Smooth muscle cell (in vitro differentiated cells): ENCODE measurements around the gene TTLL10. TPM values are rescaled to one million over a fixed set of nuclear protein-coding genes. Genes with fewer than 3 reads are reported as not detected.

Experiments used
- DNase-seq: peaks from one replicate; lab custom pipeline; 2025; ENCODE audit not compliant: unreplicated experiment; lab: John Stamatoyannopoulos, UW
- H2AFZ ChIP-seq: fragments of 200-600 bp; sonication (generic); 2 replicates; pipeline ENCODE4 v1.6.0; 2016; ENCODE audit warnings: antibody characterized with exemption, low read depth, mild to moderate bottlenecking
- H3F3A ChIP-seq: fragments of 200-600 bp; sonication (generic); 2 replicates; pipeline ENCODE4 v1.6.0; 2017; ENCODE audit warnings: antibody characterized with exemption, low read depth
- H3K27ac ChIP-seq: fragments of 200-600 bp; sonication (generic); 2 replicates; pipeline ENCODE4 v1.5.1; 2016; ENCODE audit warnings: low read depth, mild to moderate bottlenecking
- H3K27me3 ChIP-seq: fragments of 200-600 bp; sonication (generic); 2 replicates; pipeline ENCODE4 v1.6.1; 2016; ENCODE audit warnings: low read depth, mild to moderate bottlenecking
- H3K36me3 ChIP-seq: fragments of 200-600 bp; sonication (generic); 2 replicates; pipeline ENCODE4 v1.5.1; 2016; ENCODE audit warnings: low read depth
- H3K4me1 ChIP-seq: fragments of 200-600 bp; sonication (generic); 2 replicates; pipeline ENCODE4 v1.5.1; 2016; ENCODE audit warnings: low read depth
- H3K4me2 ChIP-seq: fragments of 200-600 bp; sonication (generic); 2 replicates; pipeline ENCODE4 v1.6.0; 2016; ENCODE audit warnings: mild to moderate bottlenecking
- H3K4me3 ChIP-seq: fragments of 200-600 bp; sonication (generic); 2 replicates; pipeline ENCODE4 v1.5.1; 2016; ENCODE audit warnings: mild to moderate bottlenecking
- H3K79me2 ChIP-seq: fragments of 200-600 bp; sonication (generic); 2 replicates; pipeline ENCODE4 v1.6.0; 2016; ENCODE audit warnings: low read depth, mild to moderate bottlenecking
- H3K9ac ChIP-seq: fragments of 200-600 bp; sonication (generic); 2 replicates; pipeline ENCODE4 v1.6.0; 2016; ENCODE audit warnings: low read depth
- H3K9me3 ChIP-seq: fragments of 200-600 bp; sonication (generic); replicated peaks from 2 replicates; pipeline ENCODE4 v1.5.1; 2016; ENCODE audit warnings: low read depth
- H4K20me1 ChIP-seq: fragments of 200-600 bp; sonication (generic); 2 replicates; pipeline ENCODE4 v1.6.0; 2016; ENCODE audit warnings: low read depth
- WGBS: methylation state at CpG from one replicate; pipeline ENCODE4 v1.1.7; 2016; ENCODE audit warnings: low lambda C conversion rate; 5-methylcytosine and 5-hydroxymethylcytosine counted together
- polyA plus RNA-seq: library from polyadenylated mRNA; unstranded; fragments of >200 nt; fragmentation: Nextera tagmentation; extraction: Ambion mirVana; gene quantifications from 2 replicates; pipeline ENCODE4 v1.2.1, GENCODE V29; 2016
- total RNA-seq: library from RNA; depleted of rRNA; stranded (reverse); fragments of >200 nt; gene quantifications from 2 replicates; pipeline ENCODE4 v1.2.3, GENCODE V29; 2014
- TF ChIP-seq, protein P1 (sequence below): fragments of 200-600 bp; sonication (generic); IDR thresholded peaks from 2 replicates; pipeline ENCODE4 v1.5.1; 2017; ENCODE audit warnings: borderline replicate concordance, mild to moderate bottlenecking, antibody characterized with exemption; ENCODE audit not compliant: insufficient read depth, poor library complexity, severe bottlenecking

TTLL10 gene
- total and polyA plus RNA-seq, 2 experiments from 2014 or later, result not detected

DNA sequence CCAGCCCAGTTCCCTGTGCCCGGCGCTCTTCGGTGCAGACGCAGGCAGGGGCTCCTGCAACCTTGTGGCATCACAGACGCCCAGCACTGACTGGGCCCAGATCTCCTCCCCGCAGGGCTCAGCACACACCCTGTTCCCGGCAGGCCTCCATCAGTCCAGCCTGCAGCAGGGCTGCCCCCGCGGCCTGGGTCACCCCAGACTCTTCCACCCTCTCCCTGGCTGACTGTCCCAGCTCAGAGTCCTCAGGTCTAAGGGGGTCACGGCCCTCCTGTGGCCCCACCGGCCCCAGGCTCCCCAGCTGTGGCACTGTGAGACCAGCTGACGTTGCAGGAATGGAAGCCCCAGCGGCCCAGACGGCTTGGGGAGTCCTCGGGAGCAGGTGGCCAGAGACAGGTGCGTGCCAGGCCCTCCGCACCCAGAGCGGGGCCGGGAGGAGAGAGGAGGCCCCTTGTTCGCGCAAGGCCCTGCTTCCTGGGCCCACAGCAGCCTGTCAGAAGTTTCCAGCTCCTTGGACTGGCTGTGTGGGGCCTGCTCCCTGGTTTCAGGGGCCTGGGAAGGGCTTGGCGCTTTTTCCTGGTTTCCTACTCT lies 62.6 kb downstream of the TTLL10 start:
- TF ChIP-seq, protein P1, sequence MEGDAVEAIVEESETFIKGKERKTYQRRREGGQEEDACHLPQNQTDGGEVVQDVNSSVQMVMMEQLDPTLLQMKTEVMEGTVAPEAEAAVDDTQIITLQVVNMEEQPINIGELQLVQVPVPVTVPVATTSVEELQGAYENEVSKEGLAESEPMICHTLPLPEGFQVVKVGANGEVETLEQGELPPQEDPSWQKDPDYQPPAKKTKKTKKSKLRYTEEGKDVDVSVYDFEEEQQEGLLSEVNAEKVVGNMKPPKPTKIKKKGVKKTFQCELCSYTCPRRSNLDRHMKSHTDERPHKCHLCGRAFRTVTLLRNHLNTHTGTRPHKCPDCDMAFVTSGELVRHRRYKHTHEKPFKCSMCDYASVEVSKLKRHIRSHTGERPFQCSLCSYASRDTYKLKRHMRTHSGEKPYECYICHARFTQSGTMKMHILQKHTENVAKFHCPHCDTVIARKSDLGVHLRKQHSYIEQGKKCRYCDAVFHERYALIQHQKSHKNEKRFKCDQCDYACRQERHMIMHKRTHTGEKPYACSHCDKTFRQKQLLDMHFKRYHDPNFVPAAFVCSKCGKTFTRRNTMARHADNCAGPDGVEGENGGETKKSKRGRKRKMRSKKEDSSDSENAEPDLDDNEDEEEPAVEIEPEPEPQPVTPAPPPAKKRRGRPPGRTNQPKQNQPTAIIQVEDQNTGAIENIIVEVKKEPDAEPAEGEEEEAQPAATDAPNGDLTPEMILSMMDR, result no peak
- WGBS, result 91% methylated on average over 16 of the region's 22 CpGs
- no peaks in the 10 kb centered on the region for H4K20me1 ChIP-seq
- no peak for DNase-seq
- H2AFZ ChIP-seq, result no peak overlapping the region
- H3K27me3 ChIP-seq, result no peaks in the 10 kb centered on the region
- no peaks in the 10 kb centered on the region for H3K36me3 ChIP-seq
- H3K4me2 ChIP-seq, result no peak overlapping the region
- H3K27ac ChIP-seq, result no peak overlapping the region
- no peak overlapping the region for H3K9ac ChIP-seq
- no peaks in the 10 kb centered on the region for H3F3A ChIP-seq
- peaks cover 12% of the 10 kb centered on the region for H3K79me2 ChIP-seq
- no peaks in the 10 kb centered on the region for H3K4me1 ChIP-seq
- no peak overlapping the region for H3K4me3 ChIP-seq
- no peaks in the 10 kb centered on the region for H3K9me3 ChIP-seq

DNA sequence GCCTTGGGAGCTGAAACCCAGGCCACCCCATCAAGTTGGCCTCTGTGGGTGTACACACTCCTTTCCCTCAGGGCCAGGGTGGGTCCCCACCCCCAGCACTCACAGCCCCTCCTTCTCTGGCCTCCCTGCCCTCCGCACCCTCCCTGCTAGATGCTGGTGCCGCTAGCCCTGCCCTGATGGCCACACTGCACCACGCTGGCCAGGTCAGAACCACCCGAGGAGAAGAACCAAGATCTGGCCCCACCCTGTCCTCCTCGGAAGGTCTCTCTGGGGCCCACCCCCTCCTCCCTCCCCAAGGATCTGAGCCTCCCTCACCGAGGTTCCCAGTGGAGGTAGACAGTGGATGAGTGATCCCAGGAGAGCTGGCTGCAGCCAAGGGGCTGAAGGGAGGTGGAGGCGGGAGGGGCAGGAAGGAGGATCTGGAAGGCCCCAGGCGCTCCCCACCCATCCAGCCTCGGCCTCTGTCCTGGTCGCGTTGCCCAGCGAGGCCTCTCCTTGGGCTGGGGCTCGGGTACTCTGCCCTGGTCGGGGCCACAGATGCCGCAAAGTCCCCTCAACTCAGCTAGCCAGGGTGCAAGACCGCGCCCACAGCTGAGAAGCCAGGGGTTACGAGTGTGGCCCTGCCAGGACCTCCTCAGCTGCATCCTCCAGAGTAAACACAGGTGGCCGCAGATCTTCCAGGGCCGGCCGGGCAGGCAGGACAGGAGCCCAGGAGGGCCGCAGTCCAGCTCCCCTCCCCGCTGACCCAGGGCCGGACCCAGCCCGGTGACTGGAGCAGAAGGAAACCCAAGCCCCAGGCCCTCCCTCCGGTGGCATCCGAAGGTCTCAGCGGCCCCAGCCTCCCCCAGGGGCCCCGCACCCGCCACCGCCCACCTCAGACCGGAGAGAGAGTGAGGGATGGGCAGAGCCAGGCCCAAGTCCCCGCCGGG lies 63.5 kb downstream of the TTLL10 start:
- H3K9ac ChIP-seq, result no peak overlapping the region

DNA sequence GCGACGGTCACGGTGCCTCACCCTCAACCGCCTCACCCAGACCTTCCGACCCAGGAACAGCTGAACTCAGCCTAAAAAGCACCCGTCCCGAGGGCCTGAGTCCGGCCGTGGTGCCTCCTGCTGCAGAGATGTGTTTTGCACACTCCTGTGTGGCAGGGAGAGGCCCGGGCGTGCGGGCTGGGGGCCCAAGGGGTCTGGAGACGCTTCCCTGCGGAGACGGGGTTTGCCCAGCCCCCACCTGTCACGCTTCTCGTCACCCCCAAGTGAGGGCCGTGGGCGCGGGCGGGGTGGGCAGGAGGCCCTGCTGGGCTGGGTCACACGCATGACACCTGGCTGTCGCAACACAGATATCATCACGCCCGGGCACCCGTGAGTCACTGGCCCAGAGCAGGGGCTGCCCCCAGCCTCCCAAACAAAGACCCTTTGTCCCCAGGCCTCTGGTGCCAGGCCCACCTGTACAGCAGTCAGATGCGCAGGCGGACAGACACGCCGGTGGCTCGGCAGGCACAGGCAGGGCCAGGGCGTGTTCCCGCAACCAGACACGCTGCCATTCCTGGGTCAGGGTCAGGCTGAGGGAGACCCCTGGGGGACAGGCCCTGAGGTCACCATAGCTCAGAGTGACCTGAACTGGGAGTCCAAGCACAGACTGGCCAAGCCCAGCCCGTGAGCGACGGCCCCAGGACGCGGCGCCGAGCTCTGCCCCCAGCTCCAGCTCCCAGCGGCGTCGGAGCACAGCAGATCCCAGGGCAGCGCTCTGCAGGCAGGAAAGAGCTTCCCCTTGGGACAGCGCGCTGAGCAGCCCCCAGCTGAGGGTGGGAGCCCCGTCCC lies 64.4 kb downstream of the TTLL10 start:
- Histone ChIP-seq H3F3A (no peaks in the 10 kb centered on the region), H3K79me2 (peaks cover 8% of the 10 kb centered on the region), H2AFZ (no peak overlapping the region), H3K36me3 (no peaks in the 10 kb centered on the region), H3K27ac (no peak overlapping the region), H3K4me3 (no peak overlapping the region), H3K27me3 (no peaks in the 10 kb centered on the region), H3K9me3 (no peaks in the 10 kb centered on the region), H4K20me1 (no peaks in the 10 kb centered on the region), H3K4me2 (no peak overlapping the region), H3K9ac (no peak overlapping the region), H3K4me1 (no peaks in the 10 kb centered on the region)
- WGBS, result 83% methylated on average over 42 of the region's 48 CpGs
- TF ChIP-seq, protein P1, result no peak
- no peak for DNase-seq

More for the DNA sequence above, 63.5 kb downstream of the TTLL10 start:
- H3K9me3 ChIP-seq, result no peaks in the 10 kb centered on the region
- no peaks in the 10 kb centered on the region for H3K4me1 ChIP-seq
- no peaks in the 10 kb centered on the region for H3K27me3 ChIP-seq
- H3K4me2 ChIP-seq, result no peak overlapping the region
- H3K36me3 ChIP-seq, result no peaks in the 10 kb centered on the region
- no peak overlapping the region for H2AFZ ChIP-seq
- H3F3A ChIP-seq, result no peaks in the 10 kb centered on the region
- no peak overlapping the region for H3K4me3 ChIP-seq
- DNase-seq, result no peak
- H4K20me1 ChIP-seq, result no peaks in the 10 kb centered on the region
- TF ChIP-seq, protein P1, result no peak
- peaks cover 12% of the 10 kb centered on the region for H3K79me2 ChIP-seq
- no peak overlapping the region for H3K27ac ChIP-seq
- WGBS, result 82% methylated on average over 23 of the region's 34 CpGs
